ENCODE measurements around the gene VOPP1.
"Not testable (repeated sequence)": the region's sequence is repeated elsewhere in the genome, so short reads cannot be mapped to it uniquely, and the experiment has no call there.

Gene VOPP1

GRCh38 chr7:55572378-55573233 is at the start of gene VOPP1:
VOPP1 (minus strand) TSS chr7:55572502; CDS start chr7:55572324, 178 bp downstream.
- peak; percentile 53 for DNase-seq

GRCh38 chr7:55618913-55619312 is 46.6 kb upstream of the VOPP1 start:
- DNase-seq: no peak

- not testable (repeated sequence) for DNase-seq
Measured at GRCh38 chr7:55614365-55615064, 42.2 kb upstream of the VOPP1 start.

GRCh38 chr7:55609726-55610125 is 37.4 kb upstream of the VOPP1 start:
- not testable (repeated sequence) for DNase-seq

- not testable (repeated sequence) for DNase-seq
Measured at GRCh38 chr7:55605661-55606060, 33.4 kb upstream of the VOPP1 start.

- DNase-seq: not testable (repeated sequence)
Measured at GRCh38 chr7:55597944-55598499, 25.7 kb upstream of the VOPP1 start.

- not testable (repeated sequence) for DNase-seq
Measured at GRCh38 chr7:55597214-55597739, 25.0 kb upstream of the VOPP1 start.

GRCh38 chr7:55595511-55595910 is 23.2 kb upstream of the VOPP1 start:
- DNase-seq: no peak

- DNase-seq: no peak
Measured at GRCh38 chr7:55594870-55595269, 22.6 kb upstream of the VOPP1 start.

GRCh38 chr7:55594414-55594813 is 22.1 kb upstream of the VOPP1 start:
- DNase-seq: no peak

GRCh38 chr7:55593515-55594318 is 21.4 kb upstream of the VOPP1 start:
- DNase-seq: no peak

GRCh38 chr7:55593172-55593514 is 20.8 kb upstream of the VOPP1 start:
- no peak for DNase-seq

- no peak for DNase-seq
Measured at GRCh38 chr7:55592492-55592891, 20.2 kb upstream of the VOPP1 start.

- DNase-seq: no peak
Measured at GRCh38 chr7:55591282-55591931, 19.1 kb upstream of the VOPP1 start.

GRCh38 chr7:55590517-55591281 is 18.4 kb upstream of the VOPP1 start:
- no peak for DNase-seq

GRCh38 chr7:55589905-55590304 is 17.6 kb upstream of the VOPP1 start:
- no peak for DNase-seq

- no peak for DNase-seq
Measured at GRCh38 chr7:55588976-55589604, 16.8 kb upstream of the VOPP1 start.

GRCh38 chr7:55588379-55588699 is 16.0 kb upstream of the VOPP1 start:
- no peak for DNase-seq

- DNase-seq: no peak
Measured at GRCh38 chr7:55587687-55588378, 15.5 kb upstream of the VOPP1 start.

- not testable (repeated sequence) for DNase-seq
Measured at GRCh38 chr7:55582656-55583055, 10.4 kb upstream of the VOPP1 start.

Measured in DMS79 (cell line).